ENCODE measurements around the gene NXPH1.

DNA sequence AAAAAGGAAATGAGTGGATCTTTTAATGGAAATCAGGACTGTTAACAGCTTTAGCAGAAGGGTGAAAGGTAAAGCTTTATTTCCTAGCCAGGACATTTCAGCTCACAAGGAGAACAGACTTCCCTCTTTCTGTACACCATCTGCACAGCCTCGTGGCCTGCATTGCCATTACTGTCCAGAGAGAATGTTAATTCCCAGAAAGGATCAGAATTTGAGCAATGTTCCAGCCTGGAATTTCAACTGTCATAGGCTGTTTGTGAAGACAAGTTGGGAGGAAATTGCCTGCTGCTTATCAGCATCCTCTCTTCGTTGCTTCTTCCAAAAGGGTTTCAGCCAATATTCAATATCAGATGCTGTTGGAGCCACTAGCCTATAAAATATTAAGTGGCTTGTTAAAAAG lies 22.0 kb downstream of the NXPH1 start:
- TF ChIP-seq POLR2A (IDR thresholded peaks at IDR 0.05; ENCODE audit: low read length) = no peak
- no peak for TF ChIP-seq GATA1 (IDR thresholded peaks at IDR 0.05; ENCODE audit: low read depth, low read length)

Data from erythroblast (primary cell).